ENCODE data around the gene USP6NL. TPM values are rescaled to one million over a fixed set of nuclear protein-coding genes. Genes with fewer than 3 reads are reported as not detected.

Gene USP6NL
- total RNA-seq, 1 experiment from 2014 or later = 35.6 TPM

- H3K4me1 ChIP-seq = peaks cover 15% of the 10 kb centered on the region; the same call in 1 of the 2 replicates
- ChIA-PET POLR2A (no interaction called here), CTCF (no interaction called here)
- H3K4me3 Mint-ChIP-seq (ENCODE audit: unreplicated experiment) = no peak overlapping the region
- H3K4me1 Mint-ChIP-seq (ENCODE audit: low read depth, unreplicated experiment) = peaks cover 27% of the 10 kb centered on the region
- TF ChIP-seq CTCF (IDR thresholded peaks at IDR 0.05; ENCODE audit: insufficient read depth in 1 of 2, low read depth in 1 of 2, low read length in 1 of 2, severe bottlenecking in 1 of 2, unreplicated experiment in 1 of 2) = no peak
- intact Hi-C loops (cut with micrococcal nuclease; ENCODE audit: unreplicated experiment) = no loop called here
- no peak overlapping the region for H3K4me3 ChIP-seq (ENCODE audit: low read depth, low read length)
- peaks cover 4% of the 10 kb centered on the region; the same call in 1 of the 2 replicates for H3K9me3 ChIP-seq
- DNase-seq = no peak
- BruUV-seq (replicated peaks) = no TSS peak
- peak overlapping the region; percentile 15 for H3K27ac Mint-ChIP-seq (ENCODE audit: unreplicated experiment)
- H3K36me3 Mint-ChIP-seq (ENCODE audit: insufficient read depth, unreplicated experiment) = no peaks in the 10 kb centered on the region
- peaks cover 22% of the 10 kb centered on the region for H3K9me3 Mint-ChIP-seq (ENCODE audit: unreplicated experiment)
- no peaks in the 10 kb centered on the region for H3K27me3 Mint-ChIP-seq (ENCODE audit: insufficient read depth, unreplicated experiment)
- H3K36me3 ChIP-seq (ENCODE audit: control insufficient read depth, insufficient read depth, low read length) = no peaks in the 10 kb centered on the region
- H3K27me3 ChIP-seq (replicated peaks; ENCODE audit: control insufficient read depth, insufficient read depth, low read length) = no peaks in the 10 kb centered on the region
These were observed 59.4 kb downstream of the USP6NL start for GRCh38 chr10:11551916-11552602.

GRCh38 chr10:11551104-11551503, 60.3 kb downstream of the USP6NL start:
- BruUV-seq (replicated peaks) = no TSS peak
- intact Hi-C loops (cut with micrococcal nuclease; ENCODE audit: unreplicated experiment) = no loop called here
- Histone ChIP-seq H3K4me1 (peaks cover 10% of the 10 kb centered on the region; the same call in 1 of the 2 replicates), H3K9me3 (0 out of 2 replicates have a peak, but pooled peaks cover 4% of the 10 kb centered on the region), H3K36me3 (ENCODE audit: control insufficient read depth, insufficient read depth, low read length) (no peaks in the 10 kb centered on the region), H3K27me3 (replicated peaks; ENCODE audit: control insufficient read depth, insufficient read depth, low read length) (no peaks in the 10 kb centered on the region), H3K4me3 (ENCODE audit: low read depth, low read length) (no peak overlapping the region)
- H3K4me1 Mint-ChIP-seq (ENCODE audit: low read depth, unreplicated experiment) = peaks cover 25% of the 10 kb centered on the region
- no peaks in the 10 kb centered on the region for H3K36me3 Mint-ChIP-seq (ENCODE audit: insufficient read depth, unreplicated experiment)
- DNase-seq = no peak
- CTCF ChIA-PET = no interaction called here
- POLR2A ChIA-PET = no interaction called here
- TF ChIP-seq CTCF (IDR thresholded peaks at IDR 0.05; ENCODE audit: insufficient read depth in 1 of 2, low read depth in 1 of 2, low read length in 1 of 2, severe bottlenecking in 1 of 2, unreplicated experiment in 1 of 2) = no peak
- H3K27ac Mint-ChIP-seq (ENCODE audit: unreplicated experiment) = no peak overlapping the region
- no peaks in the 10 kb centered on the region for H3K27me3 Mint-ChIP-seq (ENCODE audit: insufficient read depth, unreplicated experiment)
- peaks cover 13% of the 10 kb centered on the region for H3K9me3 Mint-ChIP-seq (ENCODE audit: unreplicated experiment)
- no peak overlapping the region for H3K4me3 Mint-ChIP-seq (ENCODE audit: unreplicated experiment)

GRCh38 chr10:11548768-11549099, 62.7 kb downstream of the USP6NL start:
- no TSS peak for BruUV-seq (replicated peaks)
- no peak overlapping the region for H3K27ac Mint-ChIP-seq (ENCODE audit: unreplicated experiment)

More at GRCh38 chr10:11548768-11549099, 62.7 kb downstream of the USP6NL start:
- CTCF ChIA-PET = no interaction called here
- Histone ChIP-seq H3K4me1 (peaks cover 10% of the 10 kb centered on the region; the same call in 1 of the 2 replicates), H3K4me3 (ENCODE audit: low read depth, low read length) (no peak overlapping the region), H3K27me3 (replicated peaks; ENCODE audit: control insufficient read depth, insufficient read depth, low read length) (no peaks in the 10 kb centered on the region), H3K36me3 (ENCODE audit: control insufficient read depth, insufficient read depth, low read length) (no peaks in the 10 kb centered on the region), H3K9me3 (no peaks in the 10 kb centered on the region)
- POLR2A ChIA-PET = no interaction called here
- DNase-seq = no peak
- Mint-ChIP-seq H3K27me3 (ENCODE audit: insufficient read depth, unreplicated experiment) (no peaks in the 10 kb centered on the region), H3K9me3 (ENCODE audit: unreplicated experiment) (no peaks in the 10 kb centered on the region), H3K4me1 (ENCODE audit: low read depth, unreplicated experiment) (peaks cover 15% of the 10 kb centered on the region), H3K4me3 (ENCODE audit: unreplicated experiment) (no peak overlapping the region), H3K36me3 (ENCODE audit: insufficient read depth, unreplicated experiment) (no peaks in the 10 kb centered on the region)
- intact Hi-C loops (cut with micrococcal nuclease; ENCODE audit: unreplicated experiment) = no loop called here
- TF ChIP-seq CTCF (IDR thresholded peaks at IDR 0.05; ENCODE audit: insufficient read depth in 1 of 2, low read depth in 1 of 2, low read length in 1 of 2, severe bottlenecking in 1 of 2, unreplicated experiment in 1 of 2) = no peak

Measured in Caco-2 (cell line).